SK-N-SH (cell line): ENCODE results near the gene EXOC6B.

Experiments used
- CTCF ChIP-seq: fragments of 200-600 bp; sonication (generic); IDR thresholded peaks from 2 replicates; pipeline ENCODE4 v1.6.1; 2017; ENCODE audit warnings: antibody characterized with exemption, mild to moderate bottlenecking, moderate library complexity
- ELF1 ChIP-seq: IDR thresholded peaks from 2 replicates; pipeline ENCODE4 v1.4.0; 2012
- NFIC ChIP-seq: IDR thresholded peaks from 2 replicates; pipeline ENCODE4 v1.4.0; 2012; ENCODE audit warnings: borderline replicate concordance
- PBX3 ChIP-seq: IDR thresholded peaks from 2 replicates; pipeline ENCODE4; 2012
- REST ChIP-seq: IDR thresholded peaks from 2 replicates; pipeline ENCODE4 v1.6.1; 2012; ENCODE audit warnings: mild to moderate bottlenecking, low read depth, low read length, moderate library complexity

GRCh38 chr2:72848436-72849137 lies 22.8 kb upstream of the EXOC6B start:
- TF ChIP-seq NFIC (no peak), REST (no peak), CTCF (no peak), PBX3 (no peak), ELF1 (no peak)
